ENCODE results near the gene G3BP1.
"Not testable (repeated sequence)": the region's sequence is repeated elsewhere in the genome, so short reads cannot be mapped to it uniquely, and the experiment has no call there.

G3BP1 gene

DNA sequence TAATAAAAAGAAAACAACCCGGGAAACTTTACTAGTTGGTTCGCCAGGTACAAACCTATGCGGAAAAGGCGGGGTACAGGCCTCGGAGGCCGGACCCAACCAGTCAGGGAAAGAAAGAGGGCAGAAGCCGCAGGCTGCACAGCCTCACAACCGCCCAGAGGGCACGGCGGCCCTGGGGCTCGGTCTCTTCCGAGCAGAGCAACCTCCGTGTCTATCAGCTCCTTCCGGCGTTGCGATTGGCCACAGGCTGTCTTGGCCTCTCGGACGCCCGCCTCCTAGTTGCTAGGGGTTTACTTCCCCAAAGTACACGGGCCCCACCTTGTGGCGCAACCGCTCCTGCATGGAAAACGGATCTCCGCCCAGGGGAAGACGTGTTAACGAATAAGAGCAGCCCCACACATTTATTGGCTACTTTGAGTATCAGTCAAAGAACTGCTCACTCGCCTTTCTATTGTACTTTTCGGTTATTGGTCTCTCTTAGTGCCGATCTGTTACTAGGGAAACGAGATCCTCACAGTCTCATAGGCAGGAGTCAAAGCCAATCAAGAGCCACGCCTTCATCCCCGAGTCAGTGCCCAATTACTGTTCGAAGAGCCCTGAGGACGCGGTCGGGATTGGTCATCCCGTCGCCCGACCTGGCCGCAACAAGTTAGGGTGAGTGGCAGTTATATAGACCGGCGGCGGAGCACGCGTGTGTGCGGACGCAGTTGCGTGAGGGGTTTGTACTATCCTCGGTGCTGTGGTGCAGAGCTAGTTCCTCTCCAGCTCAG, at the start of gene G3BP1:
TSS of gene G3BP1 (plus strand) at position 696 of the 770 bp plus-strand sequence. CDS start 14,667 bp downstream, outside the sequence.
- peak; percentile 99 for DNase-seq

DNA sequence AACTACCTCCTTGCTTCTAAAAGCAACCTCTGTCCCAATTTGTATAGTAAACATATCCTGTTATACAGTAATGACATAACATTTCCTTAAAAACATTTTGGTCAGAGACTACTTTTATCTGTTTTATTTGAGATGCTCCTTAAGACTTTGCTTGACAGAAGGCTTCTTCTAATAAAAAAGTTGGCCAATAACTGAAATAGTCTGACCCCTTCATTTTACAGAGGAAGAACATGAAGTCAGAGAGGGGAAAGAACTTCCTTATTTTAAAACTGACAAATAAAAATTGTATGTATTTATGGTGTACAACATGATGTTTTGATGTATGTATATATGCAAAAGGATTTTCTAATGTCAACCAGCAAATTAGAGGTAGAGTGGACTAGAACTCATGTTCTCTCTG, 49.2 kb upstream of the G3BP1 start:
- no peak for DNase-seq

DNA sequence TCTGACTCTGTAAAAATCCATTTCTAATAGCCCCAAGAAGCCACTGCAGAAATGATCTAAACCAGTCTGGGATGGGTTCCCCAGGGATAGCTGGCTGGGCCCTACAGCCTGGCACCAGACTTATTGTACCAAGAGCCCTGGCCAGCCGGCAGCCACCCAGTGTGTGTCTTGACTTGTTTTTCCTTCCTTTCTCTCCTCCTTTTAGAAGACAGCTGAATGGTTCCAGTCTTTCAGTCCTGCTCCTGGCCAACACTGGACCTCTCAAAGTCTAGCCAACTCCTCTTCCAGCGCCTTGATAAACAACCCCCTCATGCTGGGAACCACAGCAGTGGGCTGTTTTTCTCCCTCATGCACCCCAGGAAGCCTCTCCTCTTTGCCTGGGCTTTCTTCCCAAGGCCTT, 47.4 kb upstream of the G3BP1 start:
- no peak for DNase-seq

DNA sequence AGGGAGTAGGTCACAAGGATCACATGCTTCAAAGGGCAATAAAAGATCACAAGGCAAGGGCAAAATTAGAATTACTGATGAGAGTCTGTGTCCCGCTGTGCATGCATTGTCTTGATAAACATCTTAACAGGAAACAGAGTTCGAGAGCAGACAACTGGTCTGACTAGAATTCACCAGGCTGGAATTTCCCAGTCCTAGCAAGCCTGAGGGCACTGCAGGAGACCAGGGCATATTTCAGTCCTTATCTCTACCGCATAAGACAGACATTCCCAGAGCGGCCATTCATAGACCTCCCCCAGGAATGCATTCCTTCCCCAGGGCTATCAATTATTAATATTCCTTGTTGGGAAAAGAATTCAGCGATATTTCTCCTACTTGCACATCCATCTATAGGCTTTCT, 42.2 kb upstream of the G3BP1 start:
- DNase-seq: not testable (repeated sequence)

DNA sequence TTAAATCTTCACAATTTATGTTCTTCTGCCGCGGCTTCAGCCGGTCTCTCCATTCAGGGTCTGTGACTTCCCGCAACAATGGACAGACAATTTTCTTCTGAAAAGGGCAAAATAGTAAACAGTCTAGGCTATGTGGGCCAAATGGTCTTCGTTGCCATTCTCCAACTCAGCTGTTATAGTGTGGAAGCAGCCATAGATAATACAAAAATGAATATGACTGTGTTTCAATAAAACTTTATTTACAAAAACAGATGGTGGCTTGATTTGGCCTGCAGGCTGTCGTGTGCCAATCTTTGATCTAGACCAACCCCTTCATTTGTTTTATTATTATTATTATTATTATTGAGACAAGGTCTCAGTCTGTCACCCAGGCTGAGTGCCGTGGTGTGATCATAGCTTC, 41.4 kb upstream of the G3BP1 start:
- DNase-seq: no peak

DNA sequence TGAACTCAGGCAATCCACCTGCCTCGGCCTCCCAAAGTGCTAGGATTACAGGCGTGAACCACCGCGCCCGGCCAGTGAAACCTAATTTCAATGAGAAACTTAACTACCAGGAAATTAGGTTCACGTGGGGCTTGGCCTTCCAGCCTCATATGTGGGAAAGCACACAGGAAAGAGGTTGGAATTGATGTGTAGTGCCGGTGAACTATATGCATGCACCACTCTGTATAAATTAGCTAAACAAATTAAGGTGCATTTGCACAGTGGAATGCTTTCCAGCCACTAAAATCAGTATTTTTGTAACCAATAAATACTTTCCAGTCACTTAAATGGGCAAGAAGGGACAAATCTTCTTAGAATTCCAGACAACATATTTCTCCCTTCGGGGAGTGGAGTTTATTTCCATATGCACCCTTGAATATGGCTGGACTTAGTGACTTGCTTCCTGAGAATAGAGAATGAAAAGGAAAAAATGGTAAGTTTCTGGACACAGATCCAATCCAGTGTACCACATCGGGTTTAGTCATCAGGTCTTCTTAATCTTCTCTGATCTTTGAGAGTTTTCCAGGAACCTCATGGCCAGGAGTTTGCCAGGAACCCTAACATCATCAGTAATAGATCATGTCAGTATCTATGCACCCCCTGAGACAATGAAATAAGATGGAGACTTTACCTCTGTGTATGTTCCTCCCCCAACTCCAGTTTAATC, 38.2 kb upstream of the G3BP1 start:
- DNase-seq: no peak

DNA sequence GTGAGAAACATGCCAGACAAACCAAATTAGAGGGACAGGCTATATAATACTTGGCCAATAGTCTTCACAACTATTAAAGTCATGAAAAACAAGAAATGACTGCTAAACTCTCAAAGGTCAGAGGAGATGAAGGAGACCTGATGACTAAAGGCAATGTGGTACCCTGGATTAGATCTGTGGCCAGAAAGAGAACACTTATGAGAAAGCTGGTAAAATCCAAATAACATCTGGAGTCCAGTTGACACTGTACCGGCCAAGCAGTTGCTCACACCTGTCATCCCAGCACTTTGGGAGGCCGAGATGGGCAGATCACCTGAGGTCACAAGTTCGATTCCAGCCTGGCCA, 37.7 kb upstream of the G3BP1 start:
- no peak for DNase-seq

DNA sequence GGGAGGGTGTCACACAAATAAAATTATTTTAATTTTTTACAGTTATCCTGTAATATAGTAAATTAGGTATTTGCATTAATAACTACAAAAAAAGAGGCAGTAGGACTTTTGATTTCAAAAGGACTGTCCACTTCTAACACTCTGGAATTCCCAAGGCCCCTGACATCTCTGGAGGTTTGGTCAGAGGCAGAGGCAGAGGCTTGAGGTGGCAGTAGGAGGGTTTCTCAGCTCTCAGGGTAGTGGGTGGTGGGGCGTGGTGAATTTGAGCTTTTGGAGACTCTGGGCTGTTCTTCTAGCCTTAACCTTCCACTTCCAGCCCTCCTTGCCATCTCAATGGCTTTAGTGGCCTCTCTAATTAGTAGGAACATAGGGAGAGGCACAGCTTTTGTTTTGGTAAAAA, 36.1 kb upstream of the G3BP1 start:
- DNase-seq: no peak

DNA sequence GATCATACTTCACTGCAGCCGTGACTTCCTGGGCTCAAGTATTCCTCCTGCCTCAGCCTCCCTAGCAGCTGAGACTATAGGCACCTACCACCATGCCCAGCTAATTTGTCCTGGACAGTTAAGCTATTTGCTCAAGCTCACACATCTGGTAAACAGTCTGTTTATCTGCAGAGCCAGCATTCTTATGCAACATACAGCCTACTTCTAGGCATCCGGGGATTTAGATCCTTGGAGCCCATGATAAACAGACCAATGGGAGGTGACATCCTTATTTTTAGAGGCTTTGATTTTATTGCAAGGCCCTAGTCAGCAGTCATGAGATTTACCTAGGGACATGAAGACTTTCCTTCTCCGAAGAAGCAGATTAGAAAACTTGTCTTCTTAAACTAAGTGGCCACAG, 34.3 kb upstream of the G3BP1 start:
- DNase-seq: no peak

DNA sequence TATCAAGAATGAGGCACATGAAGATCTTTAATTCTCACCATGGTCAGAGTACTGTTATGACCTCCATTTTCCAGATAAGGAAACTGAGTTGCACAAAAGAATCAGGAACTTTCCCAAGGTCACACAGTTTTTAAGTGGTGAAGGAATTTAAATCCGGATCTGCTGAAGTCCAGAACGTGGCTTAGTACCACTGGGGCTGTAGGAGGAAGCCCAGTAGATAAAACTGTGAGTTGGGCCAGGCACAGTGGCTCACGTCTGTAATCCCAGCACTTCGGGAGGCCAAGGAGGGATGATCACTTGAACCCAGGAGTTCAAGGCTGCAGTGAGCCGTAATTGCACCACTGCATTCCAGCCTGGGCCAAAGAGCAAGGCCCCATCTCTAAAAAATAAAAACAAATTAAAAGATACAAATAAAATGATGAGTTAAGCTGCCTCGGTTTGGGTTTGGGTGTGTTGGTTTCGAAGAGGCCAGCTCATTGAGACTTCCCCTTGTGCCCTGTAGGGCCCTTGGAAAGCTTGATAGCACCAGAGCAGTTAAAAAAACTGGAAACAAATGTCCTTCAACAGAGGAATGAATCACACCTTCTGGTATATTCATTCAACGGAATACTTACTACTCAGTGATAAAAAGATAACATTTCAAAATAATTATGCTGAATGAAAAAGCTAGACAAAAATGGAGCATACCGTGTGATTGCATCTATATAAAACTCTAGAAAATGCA, 33.5 kb upstream of the G3BP1 start:
- no peak for DNase-seq

DNA sequence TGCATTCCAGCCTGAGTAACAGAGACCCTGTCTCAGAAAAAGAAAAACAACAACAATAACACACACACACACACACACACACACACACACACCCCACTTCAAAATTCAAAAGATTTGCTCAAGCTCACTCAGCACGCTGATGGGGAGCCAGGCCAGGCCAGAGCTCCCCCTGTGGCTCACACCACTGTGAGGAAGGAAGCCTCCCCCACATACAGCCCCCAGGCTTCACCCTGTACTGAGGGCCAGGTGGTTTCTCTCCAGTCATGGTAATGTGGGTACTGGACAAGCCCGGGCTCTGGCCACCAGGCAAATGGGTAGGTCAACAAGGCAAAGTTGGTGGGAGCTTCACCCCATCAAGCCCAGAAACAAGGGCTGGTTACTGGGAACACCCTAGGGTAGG, 32.4 kb upstream of the G3BP1 start:
- DNase-seq: no peak

DNA sequence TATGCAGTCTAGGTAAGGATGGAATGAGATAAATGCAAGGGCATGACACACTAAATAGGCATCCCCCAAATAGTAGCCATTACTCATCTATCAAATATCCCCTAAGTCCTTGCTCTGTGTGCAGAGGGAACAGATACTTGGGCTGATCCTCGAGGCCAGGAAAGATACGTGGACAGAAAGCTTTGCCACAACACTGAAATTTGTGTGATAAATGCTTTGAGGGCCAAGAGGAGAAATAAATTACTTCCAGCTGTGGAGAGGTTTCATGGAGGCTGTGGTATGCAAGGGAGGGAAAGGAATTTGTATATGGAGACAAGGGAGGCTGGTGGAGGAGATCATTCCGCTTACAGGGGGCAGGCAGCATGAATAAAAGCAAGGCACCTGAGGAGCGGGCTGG, 31.8 kb upstream of the G3BP1 start:
- no peak for DNase-seq

DNA sequence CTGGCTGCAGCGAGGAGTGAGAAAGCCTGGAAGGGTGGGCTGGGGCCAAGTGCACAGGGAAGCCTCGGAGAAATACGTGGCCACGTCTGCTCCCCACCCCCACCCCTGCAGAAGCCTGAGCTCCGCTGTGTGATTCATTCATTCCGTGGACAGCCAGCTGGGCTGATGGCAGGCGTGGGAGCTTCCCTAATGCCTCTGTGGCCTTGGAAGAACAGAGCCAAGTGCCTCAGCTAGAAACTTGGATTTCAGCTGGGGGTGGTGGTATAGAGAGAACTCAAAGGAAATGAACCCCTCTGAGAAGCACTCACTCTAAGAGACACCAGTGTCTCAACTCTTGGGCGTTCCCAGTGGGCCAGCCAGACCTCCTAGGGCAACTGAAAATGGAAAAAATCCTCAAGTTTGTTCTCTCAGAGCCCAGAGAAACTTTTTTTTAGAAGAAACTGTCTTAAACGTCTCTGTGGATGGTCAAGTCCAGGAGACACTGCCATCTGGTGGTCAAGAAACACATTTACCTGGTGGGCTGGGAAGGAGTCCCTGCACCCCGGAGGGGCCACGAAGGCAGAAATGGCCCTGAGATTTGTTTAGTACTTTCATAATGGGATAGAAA, 31.3 kb upstream of the G3BP1 start:
- peak; percentile 52 for DNase-seq

DNA sequence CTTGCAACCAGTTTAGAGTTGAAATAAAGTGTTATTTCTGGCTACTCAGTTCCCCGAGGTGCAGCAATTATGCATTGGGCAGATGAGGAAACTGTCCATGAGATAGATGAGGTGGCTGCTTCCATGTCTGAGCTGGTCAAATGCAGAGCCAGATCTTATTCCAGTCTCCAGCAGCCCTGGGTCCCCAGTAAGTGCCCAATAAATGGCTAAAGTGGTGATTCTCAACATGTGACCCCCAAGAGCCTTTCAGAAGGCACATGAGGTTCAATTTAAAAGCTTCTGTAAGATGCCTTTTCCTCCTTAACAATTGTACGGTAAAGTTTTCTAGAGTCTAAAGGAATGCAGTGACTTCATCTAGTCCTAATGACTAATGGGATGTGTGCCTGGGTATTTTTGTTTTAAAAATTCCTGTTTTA, 30.8 kb upstream of the G3BP1 start:
- DNase-seq: no peak

DNA sequence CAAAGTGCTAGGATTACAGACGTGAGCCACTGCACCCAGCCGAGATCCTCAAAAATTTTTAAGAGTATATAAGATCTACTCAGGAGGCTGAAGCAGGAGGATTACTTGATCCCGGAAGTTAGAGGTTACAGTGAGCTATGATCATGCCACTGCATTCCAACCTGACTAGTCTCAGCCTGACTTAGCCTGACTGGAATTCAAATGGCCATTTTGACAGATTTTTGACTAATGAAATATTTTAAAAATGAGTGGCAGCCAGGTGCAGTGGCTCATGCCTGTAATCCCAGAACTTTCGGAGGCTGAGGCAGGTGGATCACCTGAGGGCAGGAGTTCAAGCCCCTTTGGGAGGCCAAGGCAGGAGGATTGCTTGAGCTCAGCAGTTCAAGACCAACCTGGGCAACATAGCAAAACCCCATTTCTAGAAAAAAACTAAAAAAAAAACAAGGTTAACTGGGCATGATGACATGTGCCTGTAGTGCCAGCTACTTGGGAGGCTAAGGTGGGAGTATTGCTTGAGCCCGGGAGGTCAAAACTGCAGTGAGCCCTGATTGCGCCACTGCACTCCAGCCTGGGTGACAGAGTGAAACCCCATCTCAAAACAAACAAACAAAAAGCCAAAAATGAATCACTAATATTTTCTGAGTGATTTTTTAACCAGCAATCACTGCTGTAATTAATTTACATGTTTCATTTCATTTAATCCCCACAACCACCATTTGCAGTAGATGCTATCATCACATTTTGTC, 29.9 kb upstream of the G3BP1 start:
- no peak for DNase-seq

DNA sequence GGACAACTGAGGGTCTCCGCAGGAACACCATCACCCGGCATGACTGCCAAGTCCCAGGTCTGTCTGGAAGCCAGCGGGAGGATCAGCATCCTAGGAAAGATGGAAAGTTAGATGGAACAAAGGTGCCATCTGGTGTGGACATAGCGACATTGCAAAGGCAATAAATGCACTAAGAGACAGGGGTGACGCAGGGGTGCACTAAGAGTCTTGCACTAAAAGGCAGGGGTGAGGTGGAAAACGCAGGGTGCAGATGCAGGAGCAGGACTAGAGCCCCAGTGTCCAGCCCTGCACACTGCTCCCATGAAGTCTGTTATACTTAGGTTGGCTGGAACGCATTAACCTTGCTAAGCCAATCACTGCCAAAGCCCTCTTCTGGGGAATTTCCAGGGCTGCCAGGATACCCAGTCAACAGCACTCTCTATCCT, 28.9 kb upstream of the G3BP1 start:
- no peak for DNase-seq

DNA sequence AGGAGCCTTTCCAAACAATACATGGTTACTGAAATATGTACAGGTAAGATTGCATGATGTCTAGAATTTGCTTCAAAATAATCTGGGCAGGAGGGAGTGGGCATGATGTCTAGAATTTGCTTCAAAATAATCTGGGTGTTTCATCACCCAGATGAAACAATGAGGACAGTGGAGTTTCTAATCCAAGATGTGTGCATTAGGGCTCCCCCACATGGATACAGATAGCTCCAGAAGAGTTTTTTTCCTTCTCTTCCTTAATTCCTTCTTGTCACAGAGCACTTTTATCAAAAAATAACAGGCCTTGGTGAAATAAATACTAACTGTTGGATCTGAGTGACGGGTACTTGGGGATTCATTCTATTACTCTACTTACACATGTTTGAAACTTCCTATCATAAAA, 28.2 kb upstream of the G3BP1 start:
- DNase-seq: no peak

DNA sequence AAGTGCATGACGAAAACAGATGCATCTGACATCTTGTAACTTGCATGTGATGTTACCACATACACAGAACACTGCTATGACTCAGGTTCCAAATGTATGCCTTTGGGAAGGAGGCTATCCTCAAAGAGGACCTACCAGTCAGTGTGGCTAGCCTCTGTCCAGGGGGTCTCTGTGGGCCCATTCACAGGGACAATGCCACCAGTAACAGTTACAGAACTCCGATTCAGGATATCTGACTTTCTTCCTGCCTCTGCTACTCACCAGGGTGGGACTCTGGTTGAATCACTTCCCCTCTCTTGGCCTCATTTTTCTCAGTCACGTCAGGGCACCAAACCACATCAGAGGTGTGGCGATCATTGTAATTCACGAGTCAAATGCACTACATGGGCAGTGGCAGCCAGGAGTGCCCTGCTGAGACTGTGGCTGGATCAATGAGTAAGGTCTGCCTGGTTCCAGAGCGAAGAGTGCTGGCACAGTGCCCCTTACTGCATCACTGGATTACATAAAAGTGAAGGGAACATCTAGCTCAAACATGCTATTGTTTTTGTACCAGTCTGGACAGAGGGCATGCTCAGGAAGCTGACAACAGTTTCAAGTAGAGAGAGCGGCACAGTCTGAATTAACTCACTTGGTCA, 26.6 kb upstream of the G3BP1 start:
- DNase-seq: peak; percentile 38

DNA sequence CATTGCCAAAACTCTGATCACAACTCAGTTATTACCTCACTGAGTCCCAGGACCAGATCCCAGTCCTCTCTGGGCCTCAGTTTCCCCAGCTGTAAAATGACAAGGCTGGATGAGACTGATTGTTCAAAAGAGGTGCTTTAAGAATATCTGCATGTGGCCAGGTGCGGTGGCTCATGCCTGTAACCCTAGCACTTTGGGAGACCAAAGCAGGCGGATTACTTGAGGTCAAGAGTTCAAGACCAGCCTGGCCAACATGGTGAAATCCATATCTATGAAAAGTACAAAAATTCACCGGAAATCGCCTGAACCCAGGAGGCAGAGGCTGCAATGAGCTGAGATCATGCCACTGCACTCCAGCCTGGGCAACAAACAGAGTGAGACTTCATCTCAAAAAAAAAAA, 21.6 kb upstream of the G3BP1 start:
- DNase-seq: no peak

DNA sequence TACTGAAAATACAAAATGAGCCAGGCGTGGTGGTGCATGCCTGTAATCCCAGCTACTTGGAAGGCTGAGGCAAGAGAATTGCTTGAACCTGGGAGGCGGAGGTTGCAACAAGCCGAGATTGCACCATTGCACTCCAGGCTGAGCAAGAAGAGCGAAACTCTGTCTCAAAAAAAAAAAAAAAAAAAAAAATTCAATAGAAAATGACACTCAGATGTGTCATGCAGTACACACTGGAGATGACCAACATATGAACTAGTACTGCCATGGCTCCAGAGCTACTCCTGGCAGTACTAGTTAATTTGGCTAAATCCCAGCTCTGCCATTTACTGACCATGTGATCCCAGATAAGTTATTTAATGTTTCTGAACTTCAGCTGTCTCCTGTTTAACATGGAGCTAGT, 20.7 kb upstream of the G3BP1 start:
- DNase-seq: no peak

DNA sequence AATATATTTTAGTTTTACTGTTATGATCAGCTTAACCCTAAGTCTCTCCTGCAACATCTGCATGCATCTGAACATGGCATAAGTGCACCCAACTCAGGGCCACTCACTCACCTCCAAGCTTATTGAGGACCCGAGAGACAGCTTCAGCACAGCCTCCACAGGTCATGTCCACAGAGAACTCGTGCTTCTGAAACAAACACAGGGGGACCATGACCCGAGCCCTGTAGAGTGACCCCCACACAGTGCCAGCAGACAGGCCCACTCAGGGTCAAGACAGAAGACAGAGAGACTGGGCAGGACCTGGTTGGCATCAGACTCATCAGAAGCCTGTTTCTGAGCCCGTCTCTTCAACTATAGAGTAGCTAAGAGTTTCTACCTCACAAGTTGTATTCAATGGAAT, 20.2 kb upstream of the G3BP1 start:
- DNase-seq: no peak

DNA sequence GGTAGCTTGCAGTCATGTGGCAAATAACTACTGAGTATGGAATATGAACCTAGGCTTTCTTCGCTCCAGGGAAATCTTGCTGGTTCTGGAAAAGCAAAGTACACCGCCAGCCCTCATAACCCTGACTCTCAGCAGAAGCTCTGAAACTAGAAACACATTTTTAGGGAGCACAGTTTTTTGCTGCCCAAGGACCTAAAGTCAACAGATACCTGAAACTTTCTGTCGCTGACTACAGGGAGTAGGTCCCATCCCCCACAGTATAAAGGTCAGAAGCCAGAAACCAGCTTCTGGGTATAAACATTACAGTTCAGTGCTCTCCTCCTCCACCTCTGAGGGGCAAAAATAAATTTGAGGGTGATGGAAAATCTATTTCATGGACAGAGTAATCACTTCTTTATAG, 16.4 kb upstream of the G3BP1 start:
- no peak for DNase-seq
